Motor neuron (in vitro differentiated cells): Measurements from ENCODE around the gene CCDC196. TPM values are rescaled to one million over a fixed set of nuclear protein-coding genes. Genes with fewer than 3 reads are reported as not detected.
A peak's percentile ranks its signal among the peaks of the same experiment; 100 is the strongest.

ENCODE experiments used
- ATAC-seq, 8 experiments: fragments of 200-7000 bp; cut with Tn5 transposase; replicated peaks in 6 of 8; 2 replicates each; pipeline ENCODE4 v1.8.0; 2021; ENCODE audit warnings: mild to moderate bottlenecking in 8 of 8, moderate library complexity in 8 of 8
- H3K27ac ChIP-seq, 2 donors: fragments of 250-450 bp; sonication (Bioruptor Pico); 2 replicates each; pipeline ENCODE4 v1.9.0; 2021; ENCODE audit warnings: antibody characterized with exemption in 2 of 2, mild to moderate bottlenecking in 2 of 2, moderate library complexity in 1 of 2
- H3K4me1 ChIP-seq, 2 donors: fragments of 250-450 bp; sonication (Bioruptor Pico); replicated peaks in 1 of 2; 2 replicates each; pipeline ENCODE4 v1.6.1; 2021; ENCODE audit warnings: antibody characterized with exemption in 2 of 2, mild to moderate bottlenecking in 2 of 2, moderate library complexity in 1 of 2
- H3K4me3 ChIP-seq, 5 donors: fragments of 250-450 bp; sonication (Bioruptor Pico); 2 replicates each; pipeline ENCODE4 v1.9.0; 2021; ENCODE audit warnings: antibody characterized with exemption in 5 of 5, mild to moderate bottlenecking in 5 of 5, moderate library complexity in 4 of 5
- WGBS, 10 experiments: fragments of 450-650 bp; shearing (Covaris generic); methylation state at CpG; one replicate each; pipeline ENCODE4 v1.0.0; 2022; 5-methylcytosine and 5-hydroxymethylcytosine counted together
- in situ Hi-C, 9 experiments: fragments of 400-800 bp; cut with MboI; loops; one replicate each; pipeline ENCODE4 v1.15.0; 2021; ENCODE audit warnings: low sequenced_read_pairs in 9 of 9, low pct_unique_long_range_greater_than_20kb in 2 of 9; ENCODE audit not compliant: unreplicated experiment in 9 of 9
- total RNA-seq, 8 experiments: library from RNA; unstranded; fragments of 300-600 nt; gene quantifications; 2 replicates each; pipeline versions ENCODE4 v1.2.3 to v1.2.4, GENCODE V29; 2022

The CCDC196 gene
- total RNA-seq, 8 experiments from 2014 or later, result 0.11 to 1.1 (median 0.37) TPM; not detected in 1

DNA sequence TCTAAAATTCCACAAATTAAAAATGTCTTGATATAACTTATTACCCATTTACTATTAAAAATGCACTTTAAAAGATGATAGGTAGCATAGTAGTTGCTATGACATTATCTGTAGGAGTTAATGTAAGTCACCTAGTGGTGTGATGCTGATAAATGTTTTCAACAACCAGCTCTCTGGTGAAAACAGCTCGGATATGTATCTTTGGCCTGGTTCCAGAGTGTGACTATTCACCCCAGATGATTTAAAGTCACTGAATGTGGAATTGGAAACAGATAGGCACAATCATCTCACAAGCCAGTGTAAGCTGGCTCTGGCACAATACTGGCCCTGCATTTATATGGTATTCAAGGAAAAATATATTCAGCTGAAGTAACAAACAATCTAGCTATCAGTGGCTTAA, 9.2 kb upstream of the CCDC196 start:
- peak in 5 of 8 experiments; percentile 16 to 74 (median 47) for ATAC-seq
- Histone ChIP-seq H3K4me1 (no peaks in the 10 kb centered on the region), H3K4me3 (no peak overlapping the region), H3K27ac (no peak overlapping the region)
- in situ Hi-C loops, result no loop called here
- WGBS, 10 experiments, result 14 to 80% (median 63%) methylated on average over 1 of the region's 1 CpG; no CpG with 5 or more reads in 3 of the 10 experiments

DNA sequence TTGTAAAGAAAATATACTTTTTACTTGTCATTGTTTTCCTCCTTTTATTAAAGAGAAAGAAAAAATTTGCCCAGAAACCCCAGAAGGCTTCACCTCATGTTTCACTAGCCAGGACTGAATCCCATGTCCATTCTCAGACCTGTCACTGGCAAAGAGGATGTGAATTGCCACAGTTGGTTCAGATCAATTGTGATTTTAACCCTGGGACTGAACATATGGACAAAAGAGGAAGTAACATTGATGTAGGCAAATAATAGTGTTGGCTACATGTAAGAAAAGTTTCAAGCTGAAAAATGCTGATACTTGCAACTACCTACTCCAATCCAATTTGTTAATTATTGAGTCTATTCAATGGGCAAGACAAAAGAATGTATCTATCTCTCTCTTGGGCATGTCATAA, 8.6 kb upstream of the CCDC196 start:
- no peak overlapping the region for H3K4me3 ChIP-seq
- in situ Hi-C loops, result no loop called here
- no peak overlapping the region for H3K27ac ChIP-seq
- no peaks in the 10 kb centered on the region for H3K4me1 ChIP-seq
- ATAC-seq, result no peak

DNA sequence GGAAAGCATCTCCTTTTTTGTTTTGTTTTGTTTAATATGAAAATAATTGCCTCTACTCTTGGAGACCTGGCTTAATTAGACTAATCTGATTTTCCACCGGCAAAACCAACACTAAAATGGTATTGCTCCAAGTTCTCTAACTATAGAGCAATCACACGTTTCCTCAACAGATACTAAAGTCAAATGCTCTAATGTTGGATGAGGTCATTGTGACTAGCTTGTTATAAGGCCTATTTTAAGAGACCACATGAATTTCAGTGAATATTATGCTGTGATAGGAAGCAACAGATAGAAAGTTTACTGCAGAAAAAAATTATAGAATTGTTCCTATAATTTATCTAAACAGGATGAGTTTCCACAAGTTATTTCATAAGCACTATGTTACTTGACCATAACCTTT, 3.3 kb upstream of the CCDC196 start:
- H3K4me1 ChIP-seq, result no peaks in the 10 kb centered on the region
- no peak for ATAC-seq
- in situ Hi-C loops, result no loop called here
- no peak overlapping the region for H3K27ac ChIP-seq
- WGBS, 10 experiments, result 25 to 100% (median 83%) methylated on average over 1 to 2 of the region's 2 CpGs; no CpG with 5 or more reads in 1 of the 10 experiments
- no peak overlapping the region for H3K4me3 ChIP-seq

DNA sequence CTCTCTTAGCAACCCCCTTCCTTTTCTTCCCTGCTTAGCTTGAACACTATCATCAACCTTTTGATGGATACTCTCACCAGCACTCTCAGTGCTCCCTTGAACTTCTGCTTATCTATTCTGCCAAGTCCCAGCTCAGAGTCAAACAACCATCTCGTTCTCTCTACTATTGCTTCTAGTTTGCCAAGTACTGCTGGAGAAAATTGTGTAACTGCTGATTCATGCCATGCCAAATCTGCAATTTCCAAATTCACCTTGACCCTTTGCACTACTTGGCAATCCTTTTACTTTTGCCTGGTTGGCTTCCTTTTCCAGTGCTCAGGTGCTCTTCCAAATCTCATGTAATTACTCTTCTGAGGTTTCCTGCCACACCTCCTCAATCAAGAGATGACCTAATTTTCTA, 2.8 kb upstream of the CCDC196 start:
- no peaks in the 10 kb centered on the region for H3K4me1 ChIP-seq
- no peak overlapping the region for H3K4me3 ChIP-seq
- WGBS, 10 experiments, result 0 to 100% (median 71%) methylated on average over 1 of the region's 1 CpG; no CpG with 5 or more reads in 5 of the 10 experiments
- in situ Hi-C loops, result no loop called here
- H3K27ac ChIP-seq, result no peak overlapping the region
- ATAC-seq, result no peak

DNA sequence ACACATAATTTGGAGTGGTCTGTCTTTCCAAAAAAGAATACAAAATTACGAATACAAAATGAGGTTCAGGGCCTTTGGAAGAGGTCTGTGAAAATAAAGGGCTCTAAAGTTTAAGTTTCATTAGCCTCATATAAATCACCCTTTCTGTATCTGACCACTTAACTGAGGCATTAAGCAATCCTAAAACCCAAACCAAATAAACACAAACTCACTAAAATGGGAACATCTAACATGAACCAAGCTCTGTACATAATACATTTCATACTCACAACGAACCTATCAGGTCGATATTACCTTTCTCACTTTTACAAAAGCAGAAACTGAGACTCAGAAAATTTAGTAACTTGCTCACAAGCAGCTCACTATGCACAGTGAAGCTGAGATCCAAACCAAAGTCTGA, 1.1 kb upstream of the CCDC196 start:
- H3K4me3 ChIP-seq, result no peak overlapping the region
- WGBS, 10 experiments, result 45 to 94% (median 67%) methylated on average over 1 to 3 of the region's 3 CpGs; no CpG with 5 or more reads in 1 of the 10 experiments
- H3K4me1 ChIP-seq, result no peaks in the 10 kb centered on the region
- no peak overlapping the region for H3K27ac ChIP-seq
- in situ Hi-C loops, result no loop called here
- ATAC-seq, result no peak

DNA sequence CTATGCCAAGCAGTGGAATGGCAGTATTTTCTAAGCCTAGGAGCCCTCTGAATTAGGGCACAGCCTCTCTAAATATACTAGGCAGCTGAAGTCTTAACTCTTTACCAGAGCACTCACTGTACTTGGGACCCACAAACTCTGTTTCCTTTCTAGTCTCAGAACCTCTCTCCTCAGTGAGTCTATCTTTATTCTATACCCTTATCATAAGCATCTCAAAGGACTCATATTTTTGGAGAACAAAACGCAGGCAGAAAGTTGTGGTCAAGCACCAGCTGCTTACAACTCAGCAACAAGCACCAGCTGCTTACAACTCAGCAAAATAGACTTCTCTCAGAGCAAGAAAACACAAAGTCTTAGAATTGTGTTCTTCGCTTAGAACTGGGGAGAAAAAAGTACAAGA, 993 bp downstream of the CCDC196 start:
- H3K4me1 ChIP-seq, result no peaks in the 10 kb centered on the region
- no peak overlapping the region for H3K27ac ChIP-seq
- ATAC-seq, result no peak
- WGBS, 10 experiments, result 13 to 94% (median 73%) methylated on average over 1 to 2 of the region's 2 CpGs; no CpG with 5 or more reads in 1 of the 10 experiments
- H3K4me3 ChIP-seq, result no peak overlapping the region
- in situ Hi-C loops, result no loop called here

DNA sequence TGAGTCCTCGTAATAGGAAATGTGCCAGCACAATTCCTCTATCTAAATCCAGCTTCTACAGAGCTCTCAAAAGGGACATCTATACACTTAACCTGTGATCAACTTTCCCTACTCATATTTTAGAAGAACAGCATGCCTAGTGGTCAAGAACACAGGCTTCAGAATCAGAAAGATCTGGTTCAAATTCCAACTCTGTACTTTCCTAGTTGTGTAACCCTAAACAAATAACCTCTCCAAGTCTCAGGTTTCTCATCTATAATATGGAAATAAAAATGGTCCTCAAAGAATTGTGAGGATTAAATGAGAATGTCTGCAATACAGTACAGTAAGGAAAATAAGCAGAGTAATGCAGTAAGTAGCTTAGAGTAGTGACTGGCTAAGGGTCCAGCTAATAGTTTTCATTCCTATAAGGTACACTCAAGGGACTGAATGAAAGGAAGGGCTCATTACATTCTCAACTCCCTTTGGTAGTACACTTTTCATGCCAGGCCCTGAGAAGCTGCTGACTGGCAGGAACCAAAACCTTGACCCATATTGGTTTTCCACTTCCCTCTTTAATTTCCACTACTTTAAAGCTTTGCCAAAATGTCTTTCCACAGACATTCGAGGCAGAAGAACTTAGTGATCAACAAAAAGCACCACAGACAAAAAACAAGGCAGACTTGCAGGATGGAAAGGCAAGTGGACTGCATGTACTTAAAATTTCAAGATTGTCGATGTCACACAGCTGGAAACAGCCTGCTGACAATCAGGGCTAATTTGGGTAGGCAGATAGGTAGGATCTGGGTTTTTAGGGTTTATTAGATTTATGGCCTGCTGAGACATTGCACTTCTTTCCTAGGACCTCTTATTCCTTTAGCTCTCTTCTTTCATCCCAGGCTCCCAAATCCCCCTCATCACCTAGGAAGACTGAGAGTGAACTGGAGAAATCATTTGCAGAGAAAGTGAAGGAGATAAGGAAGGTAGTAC, 4.3 kb downstream of the CCDC196 start:
- no peak overlapping the region for H3K4me3 ChIP-seq
- H3K4me1 ChIP-seq, result no peaks in the 10 kb centered on the region
- no peak for ATAC-seq
- in situ Hi-C loops, result no loop called here
- no peak overlapping the region for H3K27ac ChIP-seq
- WGBS, 10 experiments, result 17 to 93% (median 80%) methylated on average over 1 to 3 of the region's 3 CpGs; no CpG with 5 or more reads in 1 of the 10 experiments

DNA sequence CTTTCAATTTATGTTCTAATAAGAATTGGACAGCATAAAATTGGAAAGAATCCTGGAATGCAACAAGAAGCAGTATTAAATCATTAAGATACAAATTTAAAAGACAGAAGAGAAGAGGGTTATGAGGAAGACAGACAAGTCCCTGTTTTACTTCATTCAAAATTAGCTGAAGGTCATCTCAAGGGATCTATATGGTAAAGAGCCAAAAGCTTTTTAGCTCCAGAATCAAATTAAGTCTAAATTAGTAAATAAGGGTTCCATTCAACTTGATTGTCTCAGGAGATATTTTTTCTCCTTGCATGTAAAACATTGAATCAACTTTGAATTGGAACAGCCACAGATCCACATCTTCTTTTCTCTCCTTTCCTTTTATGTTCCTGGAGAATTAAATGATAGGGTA, 7.6 kb downstream of the CCDC196 start:
- Histone ChIP-seq H3K4me3 (no peak overlapping the region), H3K27ac (no peak overlapping the region), H3K4me1 (no peaks in the 10 kb centered on the region)
- in situ Hi-C loops, result no loop called here
- ATAC-seq, result no peak

DNA sequence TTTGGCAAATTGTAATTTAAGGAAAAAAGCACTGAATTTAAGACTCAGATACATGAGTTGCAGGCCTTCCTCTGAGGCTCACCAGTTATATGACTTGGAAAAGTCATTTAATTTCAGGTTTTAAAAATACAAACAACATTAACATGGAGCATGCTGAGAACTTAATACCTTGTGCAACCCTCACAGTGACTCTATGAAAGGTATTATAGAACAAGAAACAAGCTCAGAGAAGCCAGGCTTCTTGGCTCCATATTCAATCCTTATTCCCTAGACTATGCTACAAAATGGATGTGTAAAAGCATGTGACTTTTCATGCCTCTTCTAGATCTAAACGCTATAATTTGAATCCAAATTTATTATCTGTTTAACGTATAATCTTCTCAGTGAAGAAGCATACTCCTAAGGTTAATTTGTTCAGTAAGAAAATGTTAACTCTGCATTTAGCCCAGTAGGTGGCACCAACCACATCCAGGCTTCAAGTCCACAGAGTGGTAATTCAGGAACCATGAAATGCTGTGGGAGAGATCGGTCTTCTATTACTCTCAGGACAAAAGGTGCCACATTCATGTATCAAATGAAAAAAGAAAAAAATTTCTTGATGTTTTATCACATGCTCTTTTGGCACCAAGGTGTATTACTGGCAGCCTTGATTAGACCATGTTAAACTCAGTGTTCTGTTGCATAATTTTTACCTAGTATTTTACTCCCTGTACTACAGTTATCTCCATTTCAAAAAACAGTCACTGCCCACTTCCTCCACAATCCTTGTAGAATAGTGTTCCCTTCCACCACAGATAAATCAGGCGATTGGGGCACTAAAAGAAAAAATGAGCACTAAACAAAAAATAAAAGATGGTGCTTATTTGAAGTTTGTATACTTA, 9.3 kb downstream of the CCDC196 start:
- Histone ChIP-seq H3K4me3 (no peak overlapping the region), H3K4me1 (no peaks in the 10 kb centered on the region), H3K27ac (no peak overlapping the region)
- in situ Hi-C loops, result no loop called here
- 0 to 19% (median 6%) methylated on average over 2 to 4 of the region's 4 CpGs; no CpG with 5 or more reads in 2 of the 10 experiments for WGBS, 10 experiments
- ATAC-seq, result peak; percentile 84 to 99 (median 94)

DNA sequence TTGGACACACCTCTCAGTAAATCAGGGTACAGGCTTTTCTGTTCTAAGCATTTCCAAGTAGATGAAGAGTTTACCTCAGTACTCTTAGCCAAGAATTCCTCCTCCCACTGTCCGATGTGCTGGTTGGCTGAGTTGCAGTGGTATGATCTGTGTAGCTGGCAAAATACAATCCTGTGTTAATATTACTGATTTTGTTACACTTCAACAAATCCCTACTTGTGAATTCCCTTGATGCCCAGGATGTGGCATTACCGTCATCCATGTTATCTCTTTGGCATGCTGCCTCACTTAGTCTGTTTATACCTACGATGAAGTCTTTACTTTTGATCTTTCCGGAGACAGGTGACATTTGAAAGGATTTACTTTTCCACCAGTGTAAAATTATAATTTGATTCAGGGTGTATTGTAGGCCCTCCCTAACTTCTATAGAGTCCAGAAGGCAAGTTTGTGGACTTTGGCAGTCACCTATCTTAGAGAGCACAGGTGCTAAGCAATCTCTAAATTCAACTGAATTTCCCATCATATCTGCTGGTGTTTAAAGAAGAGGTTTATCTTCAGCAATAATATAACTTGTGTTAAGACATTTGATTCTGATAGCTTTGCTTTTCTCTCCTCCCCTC, 10.1 kb downstream of the CCDC196 start:
- in situ Hi-C loops, result no loop called here
- peak in 1 of 8 experiments; percentile 11 for ATAC-seq
- WGBS, 10 experiments, result 51 to 100% (median 98%) methylated on average over 1 to 4 of the region's 4 CpGs; no CpG with 5 or more reads in 3 of the 10 experiments
- H3K4me3 ChIP-seq, result no peak overlapping the region
- H3K27ac ChIP-seq, result no peak overlapping the region
- H3K4me1 ChIP-seq, result no peaks in the 10 kb centered on the region

DNA sequence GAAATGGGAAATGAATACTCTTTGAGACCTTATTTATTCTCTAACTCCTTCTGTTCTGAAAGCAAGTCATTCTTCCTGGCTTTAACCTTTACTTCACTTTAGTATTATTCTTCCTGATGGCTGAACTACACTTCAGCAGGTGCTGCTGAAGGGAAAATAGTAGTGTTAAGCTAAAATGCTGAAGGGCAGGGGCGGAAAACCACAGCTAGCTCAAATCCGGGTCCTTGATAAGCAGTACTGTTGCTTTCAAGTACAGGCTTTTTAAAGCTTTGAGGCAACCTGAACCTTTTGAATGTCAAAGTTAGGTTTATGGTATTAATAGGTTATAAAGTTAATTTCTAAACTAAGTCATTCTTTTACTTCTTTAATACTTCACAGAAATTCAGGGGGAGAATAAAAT, 10.7 kb downstream of the CCDC196 start:
- 75 to 100% (median 88%) methylated on average over 1 to 2 of the region's 2 CpGs; no CpG with 5 or more reads in 1 of the 10 experiments for WGBS, 10 experiments
- Histone ChIP-seq H3K4me3 (no peak overlapping the region), H3K27ac (no peak overlapping the region), H3K4me1 (no peaks in the 10 kb centered on the region)
- in situ Hi-C loops, result no loop called here
- ATAC-seq, result no peak

DNA sequence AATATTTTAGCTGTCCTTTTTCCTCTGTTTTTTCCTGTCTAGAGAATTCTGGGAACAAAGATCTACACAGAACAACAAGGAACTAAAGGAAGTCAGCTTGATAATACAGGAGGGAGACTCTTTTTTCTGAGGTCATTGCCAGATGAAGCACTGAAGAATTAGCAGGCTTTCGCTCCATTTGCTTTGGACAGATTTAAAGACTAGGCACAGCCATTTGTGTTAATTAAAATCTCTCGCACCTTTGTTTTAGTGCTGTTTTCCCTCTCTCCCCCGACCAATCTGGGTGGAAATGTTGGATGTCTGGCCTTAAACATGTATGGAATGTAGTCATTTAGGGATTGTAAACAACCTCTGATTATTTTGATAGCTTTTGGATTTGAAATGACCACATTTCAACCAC, 12.1 kb downstream of the CCDC196 start:
- H3K4me3 ChIP-seq, result no peak overlapping the region
- 80 to 100% (median 92%) methylated on average over 1 to 3 of the region's 3 CpGs; no CpG with 5 or more reads in 1 of the 10 experiments for WGBS, 10 experiments
- ATAC-seq, result no peak
- H3K27ac ChIP-seq, result no peak overlapping the region
- H3K4me1 ChIP-seq, result no peaks in the 10 kb centered on the region
- in situ Hi-C loops, result no loop called here

DNA sequence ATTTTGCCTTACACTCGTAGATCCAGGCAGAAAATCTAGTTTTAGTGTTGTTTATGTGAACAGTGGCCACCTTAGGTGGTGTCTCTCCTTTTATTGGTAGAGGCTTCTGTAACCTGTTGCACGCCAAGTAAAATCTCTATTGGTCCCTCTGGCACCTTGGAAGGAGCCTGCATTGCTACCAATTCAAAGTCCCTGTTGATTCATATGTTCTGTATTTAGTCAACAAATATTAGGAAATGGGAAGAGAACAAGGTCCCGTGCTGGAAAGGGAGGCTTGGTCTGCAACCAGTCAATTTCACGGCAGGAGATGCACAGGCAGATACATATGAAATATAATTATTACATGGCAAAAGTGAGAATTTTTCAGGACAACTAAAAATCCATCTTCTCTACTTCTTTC, 15.4 kb downstream of the CCDC196 start:
- ATAC-seq, result no peak
- Histone ChIP-seq H3K4me1 (peaks cover 0 to 1% of the 10 kb centered on the region in 2 donors), H3K27ac (no peak overlapping the region), H3K4me3 (no peak overlapping the region)
- 55 to 92% (median 77%) methylated on average over 3 to 4 of the region's 4 CpGs; no CpG with 5 or more reads in 3 of the 10 experiments for WGBS, 10 experiments
- in situ Hi-C loops, result no loop called here
